Neural cell (in vitro differentiated cells): ENCODE results near the gene PPM1J. TPM values are rescaled to one million over a fixed set of nuclear protein-coding genes. Genes with fewer than 3 reads are reported as not detected.

Experiments used
- H2AFZ ChIP-seq: fragments of 200-600, 300-800 bp; sonication (generic), shearing (Covaris generic); 2 replicates; pipeline ENCODE4 v1.6.0; 2014; ENCODE audit warnings: low read depth, mild to moderate bottlenecking, antibody characterized with exemption, low read length, moderate library complexity
- H3F3A ChIP-seq: fragments of 200-600 bp; shearing (Covaris generic); 2 replicates; pipeline ENCODE4 v1.6.1; 2016; ENCODE audit warnings: mild to moderate bottlenecking, moderate library complexity, mixed read lengths, antibody characterized with exemption, low read length; ENCODE audit not compliant: insufficient read depth, poor library complexity, severe bottlenecking
- H3K27ac ChIP-seq: fragments of 200-600, 300-800 bp; sonication (generic), shearing (Covaris generic); 2 replicates; pipeline ENCODE4 v1.5.1; 2014; ENCODE audit warnings: mild to moderate bottlenecking, low read length, moderate library complexity
- H3K27me3 ChIP-seq: fragments of 300-800, 200-600 bp; sonication (generic), shearing (Covaris generic); 2 replicates; pipeline ENCODE4 v1.6.0; 2014; ENCODE audit warnings: mild to moderate bottlenecking, low read depth, low read length, moderate library complexity; ENCODE audit not compliant: insufficient read depth
- H3K36me3 ChIP-seq: fragments of 300-800, 200-600 bp; sonication (generic), shearing (Covaris generic); 2 replicates; pipeline ENCODE4 v1.5.1; 2014; ENCODE audit warnings: mild to moderate bottlenecking, antibody characterized with exemption, low read length, moderate library complexity; ENCODE audit not compliant: insufficient read depth
- H3K4me2 ChIP-seq: fragments of 300-800, 200-600 bp; sonication (generic), shearing (Covaris generic); 2 replicates; pipeline ENCODE4 v1.6.0; 2014; ENCODE audit warnings: mild to moderate bottlenecking, low read length
- H3K4me3 ChIP-seq: fragments of 300-800, 200-600 bp; sonication (generic), shearing (Covaris generic); 2 replicates; pipeline ENCODE4 v1.5.1; 2014; ENCODE audit warnings: mild to moderate bottlenecking, low read length, moderate library complexity
- H3K79me2 ChIP-seq: fragments of 200-600 bp; shearing (Covaris generic); replicated peaks from 2 replicates; pipeline ENCODE4 v1.6.0; 2014; ENCODE audit warnings: mild to moderate bottlenecking, low read length, moderate library complexity; ENCODE audit not compliant: insufficient read depth
- H3K9ac ChIP-seq: fragments of 300-800, 200-600 bp; sonication (generic), shearing (Covaris generic); 2 replicates; pipeline ENCODE4 v1.6.1; 2016; ENCODE audit warnings: mild to moderate bottlenecking, low read length, mixed read lengths
- H3K9me2 ChIP-seq: fragments of 200-600 bp; shearing (Covaris generic); 2 replicates; pipeline ENCODE4 v1.6.1; 2016; ENCODE audit warnings: mild to moderate bottlenecking, low read length, mixed read lengths; ENCODE audit not compliant: insufficient read depth
- H3K9me3 ChIP-seq: fragments of 200-600, 300-800 bp; sonication (generic), shearing (Covaris generic); 2 replicates; pipeline ENCODE4 v1.6.1; 2016; ENCODE audit warnings: mild to moderate bottlenecking, mixed run types, low read length, moderate library complexity, mixed read lengths
- H4K20me1 ChIP-seq: fragments of 200-600 bp; shearing (Covaris generic); 2 replicates; pipeline ENCODE4 v1.6.1; 2016; ENCODE audit warnings: mild to moderate bottlenecking, mixed run types; ENCODE audit not compliant: insufficient read depth
- EP300 ChIP-seq: fragments of 450-650 bp; conservative IDR thresholded peaks from 2 replicates; pipeline ENCODE4 v1.6.1; 2014; ENCODE audit warnings: antibody characterized with exemption, mild to moderate bottlenecking, moderate library complexity; ENCODE audit not compliant: poor library complexity, severe bottlenecking
- EZH2 ChIP-seq: fragments of 200-600, 300-800 bp; shearing (Covaris generic), sonication (generic); IDR thresholded peaks from 2 replicates; pipeline ENCODE4 v1.6.1; 2014; ENCODE audit warnings: antibody characterized with exemption, low read length, borderline replicate concordance, mild to moderate bottlenecking; ENCODE audit not compliant: insufficient read depth, poor library complexity, severe bottlenecking
- MXI1 ChIP-seq: fragments of 450-650 bp; conservative IDR thresholded peaks from 2 replicates; pipeline ENCODE4 v1.6.1; 2014; ENCODE audit warnings: antibody characterized with exemption, mild to moderate bottlenecking; ENCODE audit not compliant: poor library complexity, severe bottlenecking
- POLR2AphosphoS5 ChIP-seq: IDR thresholded peaks from 2 replicates; pipeline ENCODE4 v1.6.1; 2012
- RAD21 ChIP-seq: fragments of 450-650 bp; conservative IDR thresholded peaks from 2 replicates; pipeline ENCODE4 v1.6.1; 2014; ENCODE audit warnings: antibody characterized with exemption, mild to moderate bottlenecking, moderate library complexity
- REST ChIP-seq: IDR thresholded peaks from 2 replicates; pipeline ENCODE4 v1.6.1; 2012; ENCODE audit warnings: borderline replicate concordance
- SMC3 ChIP-seq: fragments of 450-650 bp; conservative IDR thresholded peaks from 2 replicates; pipeline ENCODE4 v1.6.1; 2014; ENCODE audit warnings: antibody characterized with exemption, mild to moderate bottlenecking, moderate library complexity; ENCODE audit not compliant: poor library complexity
- TAF1 ChIP-seq: IDR thresholded peaks from 2 replicates; pipeline ENCODE4 v1.6.1; 2012; ENCODE audit warnings: low read depth
- polyA plus RNA-seq: library from polyadenylated mRNA; depleted of rRNA; stranded (reverse); fragments of >200 nt; gene quantifications from 2 replicates; pipeline ENCODE4 v1.2.3, GENCODE V29; 2014
- TF ChIP-seq, protein P1 (sequence below): fragments of 450-650 bp; IDR thresholded peaks from 2 replicates; pipeline ENCODE4 v1.5.1; 2014; ENCODE audit warnings: antibody characterized with exemption, mild to moderate bottlenecking, moderate library complexity; ENCODE audit not compliant: poor library complexity, severe bottlenecking

Gene PPM1J
- polyA plus RNA-seq, 1 donor from 2014 or later, result 0.16 TPM

GRCh38 chr1:112716133-112716720 is 1.1 kb upstream of the PPM1J start:
- Histone ChIP-seq H2AFZ (peak overlapping the region; percentile 53), H3K27me3 (peaks cover 27% of the 10 kb centered on the region), H3K9me3 (no peaks in the 10 kb centered on the region), H3K9ac (peak overlapping the region; percentile 74), H3K9me2 (no peaks in the 10 kb centered on the region), H3K79me2 (no peaks in the 10 kb centered on the region), H3K4me2 (peak overlapping the region; percentile 98), H3K27ac (peak overlapping the region; percentile 29), H3K4me3 (peak overlapping the region; percentile 88), H3F3A (no peaks in the 10 kb centered on the region), H3K36me3 (no peaks in the 10 kb centered on the region), H4K20me1 (no peaks in the 10 kb centered on the region)
- TF ChIP-seq MXI1 (peak; percentile 16), EP300 (no peak), TAF1 (no peak), EZH2 (no peak), SMC3 (peak; percentile 95), RAD21 (peak; percentile 99), POLR2AphosphoS5 (no peak), REST (no peak)
- TF ChIP-seq, protein P1, sequence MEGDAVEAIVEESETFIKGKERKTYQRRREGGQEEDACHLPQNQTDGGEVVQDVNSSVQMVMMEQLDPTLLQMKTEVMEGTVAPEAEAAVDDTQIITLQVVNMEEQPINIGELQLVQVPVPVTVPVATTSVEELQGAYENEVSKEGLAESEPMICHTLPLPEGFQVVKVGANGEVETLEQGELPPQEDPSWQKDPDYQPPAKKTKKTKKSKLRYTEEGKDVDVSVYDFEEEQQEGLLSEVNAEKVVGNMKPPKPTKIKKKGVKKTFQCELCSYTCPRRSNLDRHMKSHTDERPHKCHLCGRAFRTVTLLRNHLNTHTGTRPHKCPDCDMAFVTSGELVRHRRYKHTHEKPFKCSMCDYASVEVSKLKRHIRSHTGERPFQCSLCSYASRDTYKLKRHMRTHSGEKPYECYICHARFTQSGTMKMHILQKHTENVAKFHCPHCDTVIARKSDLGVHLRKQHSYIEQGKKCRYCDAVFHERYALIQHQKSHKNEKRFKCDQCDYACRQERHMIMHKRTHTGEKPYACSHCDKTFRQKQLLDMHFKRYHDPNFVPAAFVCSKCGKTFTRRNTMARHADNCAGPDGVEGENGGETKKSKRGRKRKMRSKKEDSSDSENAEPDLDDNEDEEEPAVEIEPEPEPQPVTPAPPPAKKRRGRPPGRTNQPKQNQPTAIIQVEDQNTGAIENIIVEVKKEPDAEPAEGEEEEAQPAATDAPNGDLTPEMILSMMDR, result peak; percentile 97

DNA sequence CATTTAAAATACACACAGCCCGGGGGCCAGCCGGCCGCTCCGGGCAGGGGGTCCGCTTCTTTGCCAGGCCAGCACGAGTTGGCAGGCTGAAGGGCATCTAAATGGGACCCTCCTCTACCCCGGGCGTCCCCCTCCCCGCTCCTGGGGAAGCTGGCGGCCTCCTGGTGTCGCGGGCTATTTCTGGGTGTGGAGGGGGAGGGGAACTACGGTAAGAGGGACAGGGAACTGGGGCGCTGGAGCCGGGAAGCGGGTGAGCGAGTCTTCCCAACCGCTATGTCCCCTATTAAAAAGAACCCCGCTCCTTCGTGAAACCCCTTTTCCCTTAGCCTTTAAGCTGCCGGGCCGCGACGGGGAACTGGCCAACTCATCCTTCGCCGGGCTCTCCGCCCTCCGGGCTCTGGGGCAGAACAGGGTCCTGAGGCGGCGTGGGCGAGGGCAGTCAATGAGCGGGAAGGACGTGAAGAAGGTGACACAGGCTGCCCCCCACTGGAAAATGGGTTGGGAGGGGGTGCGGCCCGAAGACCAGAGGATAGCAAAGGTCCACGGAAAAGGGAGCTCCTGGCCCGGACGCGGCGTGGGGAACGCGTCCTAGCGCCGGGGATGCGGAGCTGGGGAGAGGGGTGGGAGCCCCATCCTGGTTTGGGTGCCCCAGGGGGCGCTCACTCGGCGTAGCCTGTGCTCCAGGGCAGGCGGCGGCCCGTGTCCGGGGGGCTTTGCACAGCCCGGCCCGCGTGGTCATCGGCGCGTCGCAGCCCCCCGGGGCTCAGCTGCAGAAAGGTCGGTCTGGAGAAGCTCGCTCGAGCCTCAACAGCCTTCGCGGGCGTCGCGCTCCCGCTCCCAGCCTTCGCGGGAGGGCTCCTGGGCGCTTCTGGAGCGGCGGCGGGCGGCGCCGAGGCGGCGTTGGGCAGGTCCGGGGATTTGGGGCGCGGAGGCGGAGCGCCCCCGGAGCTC is 544 bp downstream of the PPM1J start:
- H3F3A ChIP-seq, result no peaks in the 10 kb centered on the region
- H3K27ac ChIP-seq, result no peak overlapping the region
- no peak overlapping the region for H2AFZ ChIP-seq
- TF ChIP-seq EP300 (no peak), POLR2AphosphoS5 (no peak), TAF1 (no peak), MXI1 (peak; percentile 17), RAD21 (no peak), REST (no peak), SMC3 (no peak), EZH2 (no peak)
- TF ChIP-seq, protein P1, result peak; percentile 37
- H3K4me2 ChIP-seq, result peak overlapping the region; percentile 59
- H3K79me2 ChIP-seq, result no peaks in the 10 kb centered on the region
- peak overlapping the region; percentile 74 for H3K9ac ChIP-seq
- H3K4me3 ChIP-seq, result peak overlapping the region; percentile 88
- peaks cover 27% of the 10 kb centered on the region for H3K27me3 ChIP-seq
- H4K20me1 ChIP-seq, result no peaks in the 10 kb centered on the region
- H3K9me3 ChIP-seq, result no peaks in the 10 kb centered on the region
- no peaks in the 10 kb centered on the region for H3K36me3 ChIP-seq
- H3K9me2 ChIP-seq, result no peaks in the 10 kb centered on the region
